NCI-H82 treated with DMSO at 0.1 percent for 48 hours (cell line): Measurements from ENCODE around the gene ZNF185.

Source experiments
- DNase-seq: peaks from one replicate; lab custom pipeline; 2025; ENCODE audit not compliant: unreplicated experiment; lab: John Stamatoyannopoulos, UW

The ZNF185 gene

DNA sequence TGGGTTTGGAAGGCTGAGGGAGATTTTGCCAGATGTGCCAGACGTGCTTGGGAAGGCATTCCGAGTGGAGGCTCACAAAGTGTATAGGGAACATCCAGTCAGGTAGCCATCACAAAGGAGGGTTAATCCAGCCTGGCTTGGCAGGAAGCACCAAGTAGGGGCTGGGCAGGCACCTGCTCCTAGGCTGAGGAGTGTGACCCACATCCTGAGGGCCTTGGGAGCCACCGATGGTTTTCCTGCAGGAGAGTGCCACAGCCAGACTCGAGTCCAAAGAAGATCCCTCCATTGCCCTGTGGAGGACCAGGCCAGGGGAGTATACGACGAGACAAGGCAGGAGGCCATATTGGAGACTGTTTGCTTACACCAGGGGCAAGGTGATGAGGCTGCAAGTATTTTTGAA is 48.8 kb downstream of the ZNF185 start:
- no peak for DNase-seq
